ENCODE data around the gene TIPARP.

DNA sequence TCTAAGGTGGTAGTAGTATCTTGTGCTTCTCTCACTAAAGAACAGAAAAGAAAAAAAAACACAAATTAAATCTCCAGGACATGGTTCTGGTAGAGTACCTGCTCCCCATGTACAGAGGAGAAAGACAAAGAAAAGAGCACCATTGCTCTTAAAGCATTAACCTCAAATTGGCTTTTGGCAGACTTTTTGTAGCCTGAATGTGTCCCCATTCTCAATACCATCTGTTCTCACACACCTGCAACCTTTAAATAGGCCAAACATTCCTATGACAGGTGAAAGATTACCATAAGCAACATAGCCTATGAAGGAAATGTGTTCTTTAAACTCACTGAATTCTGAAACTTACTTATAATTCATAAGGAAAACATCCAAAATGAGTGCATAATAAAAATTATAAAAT, 68.0 kb downstream of the TIPARP start:
- TF ChIP-seq ZNF202 (tag by site-specific recombination; IDR thresholded peaks at IDR 0.05; ENCODE audit: borderline replicate concordance): no peak
- no peak for TF ChIP-seq ZBTB1 (tag by site-specific recombination; IDR thresholded peaks at IDR 0.05)
- TF ChIP-seq, protein P1, sequence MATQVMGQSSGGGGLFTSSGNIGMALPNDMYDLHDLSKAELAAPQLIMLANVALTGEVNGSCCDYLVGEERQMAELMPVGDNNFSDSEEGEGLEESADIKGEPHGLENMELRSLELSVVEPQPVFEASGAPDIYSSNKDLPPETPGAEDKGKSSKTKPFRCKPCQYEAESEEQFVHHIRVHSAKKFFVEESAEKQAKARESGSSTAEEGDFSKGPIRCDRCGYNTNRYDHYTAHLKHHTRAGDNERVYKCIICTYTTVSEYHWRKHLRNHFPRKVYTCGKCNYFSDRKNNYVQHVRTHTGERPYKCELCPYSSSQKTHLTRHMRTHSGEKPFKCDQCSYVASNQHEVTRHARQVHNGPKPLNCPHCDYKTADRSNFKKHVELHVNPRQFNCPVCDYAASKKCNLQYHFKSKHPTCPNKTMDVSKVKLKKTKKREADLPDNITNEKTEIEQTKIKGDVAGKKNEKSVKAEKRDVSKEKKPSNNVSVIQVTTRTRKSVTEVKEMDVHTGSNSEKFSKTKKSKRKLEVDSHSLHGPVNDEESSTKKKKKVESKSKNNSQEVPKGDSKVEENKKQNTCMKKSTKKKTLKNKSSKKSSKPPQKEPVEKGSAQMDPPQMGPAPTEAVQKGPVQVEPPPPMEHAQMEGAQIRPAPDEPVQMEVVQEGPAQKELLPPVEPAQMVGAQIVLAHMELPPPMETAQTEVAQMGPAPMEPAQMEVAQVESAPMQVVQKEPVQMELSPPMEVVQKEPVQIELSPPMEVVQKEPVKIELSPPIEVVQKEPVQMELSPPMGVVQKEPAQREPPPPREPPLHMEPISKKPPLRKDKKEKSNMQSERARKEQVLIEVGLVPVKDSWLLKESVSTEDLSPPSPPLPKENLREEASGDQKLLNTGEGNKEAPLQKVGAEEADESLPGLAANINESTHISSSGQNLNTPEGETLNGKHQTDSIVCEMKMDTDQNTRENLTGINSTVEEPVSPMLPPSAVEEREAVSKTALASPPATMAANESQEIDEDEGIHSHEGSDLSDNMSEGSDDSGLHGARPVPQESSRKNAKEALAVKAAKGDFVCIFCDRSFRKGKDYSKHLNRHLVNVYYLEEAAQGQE (tag by site-specific recombination; IDR thresholded peaks at IDR 0.05): no peak
- no peak for TF ChIP-seq MYNN (tag by site-specific recombination; IDR thresholded peaks at IDR 0.05; ENCODE audit: borderline replicate concordance)
- TF ChIP-seq, protein P2, sequence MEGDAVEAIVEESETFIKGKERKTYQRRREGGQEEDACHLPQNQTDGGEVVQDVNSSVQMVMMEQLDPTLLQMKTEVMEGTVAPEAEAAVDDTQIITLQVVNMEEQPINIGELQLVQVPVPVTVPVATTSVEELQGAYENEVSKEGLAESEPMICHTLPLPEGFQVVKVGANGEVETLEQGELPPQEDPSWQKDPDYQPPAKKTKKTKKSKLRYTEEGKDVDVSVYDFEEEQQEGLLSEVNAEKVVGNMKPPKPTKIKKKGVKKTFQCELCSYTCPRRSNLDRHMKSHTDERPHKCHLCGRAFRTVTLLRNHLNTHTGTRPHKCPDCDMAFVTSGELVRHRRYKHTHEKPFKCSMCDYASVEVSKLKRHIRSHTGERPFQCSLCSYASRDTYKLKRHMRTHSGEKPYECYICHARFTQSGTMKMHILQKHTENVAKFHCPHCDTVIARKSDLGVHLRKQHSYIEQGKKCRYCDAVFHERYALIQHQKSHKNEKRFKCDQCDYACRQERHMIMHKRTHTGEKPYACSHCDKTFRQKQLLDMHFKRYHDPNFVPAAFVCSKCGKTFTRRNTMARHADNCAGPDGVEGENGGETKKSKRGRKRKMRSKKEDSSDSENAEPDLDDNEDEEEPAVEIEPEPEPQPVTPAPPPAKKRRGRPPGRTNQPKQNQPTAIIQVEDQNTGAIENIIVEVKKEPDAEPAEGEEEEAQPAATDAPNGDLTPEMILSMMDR (tag by site-specific recombination; IDR thresholded peaks at IDR 0.05): no peak

Measured in HEK293 (cell line).